Astrocyte (in vitro differentiated cells and primary cell): ENCODE data around the gene GRM2.

Source experiments
- CTCF ChIP-seq: IDR thresholded peaks from 2 replicates; pipeline ENCODE4 v1.5.1; 2011; ENCODE audit warnings: low read depth, mild to moderate bottlenecking, inconsistent platforms, low read length, moderate library complexity; ENCODE audit not compliant: insufficient read depth
- EZH2 ChIP-seq: IDR thresholded peaks from 2 replicates; pipeline ENCODE4 v1.6.1; 2012; ENCODE audit warnings: mild to moderate bottlenecking, low read length, inconsistent platforms; ENCODE audit not compliant: insufficient read depth

- TF ChIP-seq CTCF (no peak), EZH2 (no peak)
Measured at GRCh38 chr3:51657234-51657633, 49.6 kb upstream of the GRM2 start.
